Neural cell (in vitro differentiated cells): Measurements from ENCODE around the gene TMOD3.

ENCODE experiments used
- EP300 ChIP-seq: fragments of 450-650 bp; conservative IDR thresholded peaks from 2 replicates; pipeline ENCODE4 v1.6.1; 2014; ENCODE audit warnings: antibody characterized with exemption, mild to moderate bottlenecking, moderate library complexity; ENCODE audit not compliant: poor library complexity, severe bottlenecking
- EZH2 ChIP-seq: fragments of 200-600, 300-800 bp; shearing (Covaris generic), sonication (generic); IDR thresholded peaks from 2 replicates; pipeline ENCODE4 v1.6.1; 2014; ENCODE audit warnings: antibody characterized with exemption, low read length, borderline replicate concordance, mild to moderate bottlenecking; ENCODE audit not compliant: insufficient read depth, poor library complexity, severe bottlenecking
- MXI1 ChIP-seq: fragments of 450-650 bp; conservative IDR thresholded peaks from 2 replicates; pipeline ENCODE4 v1.6.1; 2014; ENCODE audit warnings: antibody characterized with exemption, mild to moderate bottlenecking; ENCODE audit not compliant: poor library complexity, severe bottlenecking
- POLR2AphosphoS5 ChIP-seq: IDR thresholded peaks from 2 replicates; pipeline ENCODE4 v1.6.1; 2012
- RAD21 ChIP-seq: fragments of 450-650 bp; conservative IDR thresholded peaks from 2 replicates; pipeline ENCODE4 v1.6.1; 2014; ENCODE audit warnings: antibody characterized with exemption, mild to moderate bottlenecking, moderate library complexity
- SMC3 ChIP-seq: fragments of 450-650 bp; conservative IDR thresholded peaks from 2 replicates; pipeline ENCODE4 v1.6.1; 2014; ENCODE audit warnings: antibody characterized with exemption, mild to moderate bottlenecking, moderate library complexity; ENCODE audit not compliant: poor library complexity
- TF ChIP-seq, protein P1 (sequence below): fragments of 450-650 bp; IDR thresholded peaks from 2 replicates; pipeline ENCODE4 v1.5.1; 2014; ENCODE audit warnings: antibody characterized with exemption, mild to moderate bottlenecking, moderate library complexity; ENCODE audit not compliant: poor library complexity, severe bottlenecking

DNA sequence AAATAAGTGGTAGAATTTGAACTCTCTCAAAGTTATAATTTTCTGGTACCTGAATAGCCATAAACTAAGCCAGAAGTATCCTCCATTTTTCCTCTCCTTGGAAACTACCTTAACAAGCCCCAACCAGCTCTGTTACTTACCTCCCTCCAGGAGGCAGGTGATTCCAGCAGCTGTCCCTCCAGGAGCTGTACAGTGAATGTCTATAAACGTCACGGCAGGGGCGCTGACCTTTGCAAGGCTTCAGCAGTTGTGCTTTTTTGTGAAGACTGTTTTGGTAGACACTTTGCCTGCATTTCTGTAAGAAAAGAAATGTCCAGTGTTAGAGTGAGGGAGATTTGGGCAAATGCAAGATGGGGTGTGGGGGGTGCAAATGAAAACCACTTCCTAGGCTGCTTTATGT is 75.0 kb downstream of the TMOD3 start:
- TF ChIP-seq EZH2 (no peak), POLR2AphosphoS5 (no peak), SMC3 (no peak), EP300 (no peak), RAD21 (no peak), MXI1 (no peak)
- TF ChIP-seq, protein P1, sequence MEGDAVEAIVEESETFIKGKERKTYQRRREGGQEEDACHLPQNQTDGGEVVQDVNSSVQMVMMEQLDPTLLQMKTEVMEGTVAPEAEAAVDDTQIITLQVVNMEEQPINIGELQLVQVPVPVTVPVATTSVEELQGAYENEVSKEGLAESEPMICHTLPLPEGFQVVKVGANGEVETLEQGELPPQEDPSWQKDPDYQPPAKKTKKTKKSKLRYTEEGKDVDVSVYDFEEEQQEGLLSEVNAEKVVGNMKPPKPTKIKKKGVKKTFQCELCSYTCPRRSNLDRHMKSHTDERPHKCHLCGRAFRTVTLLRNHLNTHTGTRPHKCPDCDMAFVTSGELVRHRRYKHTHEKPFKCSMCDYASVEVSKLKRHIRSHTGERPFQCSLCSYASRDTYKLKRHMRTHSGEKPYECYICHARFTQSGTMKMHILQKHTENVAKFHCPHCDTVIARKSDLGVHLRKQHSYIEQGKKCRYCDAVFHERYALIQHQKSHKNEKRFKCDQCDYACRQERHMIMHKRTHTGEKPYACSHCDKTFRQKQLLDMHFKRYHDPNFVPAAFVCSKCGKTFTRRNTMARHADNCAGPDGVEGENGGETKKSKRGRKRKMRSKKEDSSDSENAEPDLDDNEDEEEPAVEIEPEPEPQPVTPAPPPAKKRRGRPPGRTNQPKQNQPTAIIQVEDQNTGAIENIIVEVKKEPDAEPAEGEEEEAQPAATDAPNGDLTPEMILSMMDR, result no peak
